ENCODE data around the gene HEXIM1. TPM values are rescaled to one million over a fixed set of nuclear protein-coding genes. Genes with fewer than 3 reads are reported as not detected.

Gene HEXIM1
- total RNA-seq, 1 donor: 11.7 TPM

DNA sequence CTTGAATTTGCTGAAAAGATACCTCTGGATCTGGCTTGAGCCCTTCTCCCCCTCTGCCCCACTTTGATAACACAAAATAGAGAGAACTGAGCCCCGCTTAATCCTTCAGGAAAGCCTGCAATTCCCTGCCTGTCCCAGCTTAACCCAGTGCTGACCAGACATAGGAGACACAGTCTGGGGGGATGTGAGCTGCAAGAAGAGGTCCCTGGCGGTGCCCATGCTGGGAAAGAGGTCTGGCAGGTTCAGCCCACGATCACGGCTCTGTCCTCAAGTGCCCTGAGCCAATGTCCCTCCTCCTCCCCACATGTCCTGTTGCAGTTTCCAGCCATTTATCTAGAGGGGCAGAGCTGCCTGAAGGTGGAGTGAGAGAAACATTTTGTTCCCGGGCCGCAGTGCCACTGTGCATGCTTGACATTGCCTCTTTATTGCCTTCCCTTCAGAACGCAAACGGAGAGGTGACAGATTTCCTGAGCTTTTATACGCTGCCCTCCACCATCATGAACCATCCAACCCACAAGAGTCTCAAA lies 44.9 kb upstream of the HEXIM1 start:
- TF ChIP-seq, protein P1, sequence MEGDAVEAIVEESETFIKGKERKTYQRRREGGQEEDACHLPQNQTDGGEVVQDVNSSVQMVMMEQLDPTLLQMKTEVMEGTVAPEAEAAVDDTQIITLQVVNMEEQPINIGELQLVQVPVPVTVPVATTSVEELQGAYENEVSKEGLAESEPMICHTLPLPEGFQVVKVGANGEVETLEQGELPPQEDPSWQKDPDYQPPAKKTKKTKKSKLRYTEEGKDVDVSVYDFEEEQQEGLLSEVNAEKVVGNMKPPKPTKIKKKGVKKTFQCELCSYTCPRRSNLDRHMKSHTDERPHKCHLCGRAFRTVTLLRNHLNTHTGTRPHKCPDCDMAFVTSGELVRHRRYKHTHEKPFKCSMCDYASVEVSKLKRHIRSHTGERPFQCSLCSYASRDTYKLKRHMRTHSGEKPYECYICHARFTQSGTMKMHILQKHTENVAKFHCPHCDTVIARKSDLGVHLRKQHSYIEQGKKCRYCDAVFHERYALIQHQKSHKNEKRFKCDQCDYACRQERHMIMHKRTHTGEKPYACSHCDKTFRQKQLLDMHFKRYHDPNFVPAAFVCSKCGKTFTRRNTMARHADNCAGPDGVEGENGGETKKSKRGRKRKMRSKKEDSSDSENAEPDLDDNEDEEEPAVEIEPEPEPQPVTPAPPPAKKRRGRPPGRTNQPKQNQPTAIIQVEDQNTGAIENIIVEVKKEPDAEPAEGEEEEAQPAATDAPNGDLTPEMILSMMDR (IDR thresholded peaks at IDR 0.05; ENCODE audit: insufficient read depth, low read depth, low read length): no peak
- DNase-seq (ENCODE audit: low read depth): no peak
- no peak overlapping the region for H3K4me3 ChIP-seq (ENCODE audit: low read depth, low read length)

DNA sequence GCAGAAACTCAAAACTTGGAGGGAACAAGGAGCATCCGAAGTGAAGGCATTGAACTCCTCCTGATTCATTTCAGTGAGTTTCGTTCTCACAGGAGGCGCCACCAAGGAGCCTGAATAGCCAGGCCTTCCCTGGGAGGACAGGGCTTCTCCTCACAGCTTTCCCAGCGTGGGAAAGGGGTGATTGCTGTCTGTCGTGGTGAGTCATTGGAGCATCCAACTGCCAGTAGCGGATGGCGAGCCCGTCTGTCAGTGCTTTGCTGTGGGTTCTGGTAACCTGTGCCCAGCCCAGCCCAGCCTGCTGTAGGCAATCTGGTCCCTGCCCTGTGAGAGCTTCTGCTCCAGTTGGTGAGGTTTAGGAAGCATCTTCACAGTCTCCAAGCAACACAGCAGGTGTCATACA lies 44.2 kb upstream of the HEXIM1 start:
- TF ChIP-seq, protein P1 (IDR thresholded peaks at IDR 0.05; ENCODE audit: insufficient read depth, low read depth, low read length): no peak
- no peak overlapping the region for H3K4me3 ChIP-seq (ENCODE audit: low read depth, low read length)
- no peak for DNase-seq (ENCODE audit: low read depth)

DNA sequence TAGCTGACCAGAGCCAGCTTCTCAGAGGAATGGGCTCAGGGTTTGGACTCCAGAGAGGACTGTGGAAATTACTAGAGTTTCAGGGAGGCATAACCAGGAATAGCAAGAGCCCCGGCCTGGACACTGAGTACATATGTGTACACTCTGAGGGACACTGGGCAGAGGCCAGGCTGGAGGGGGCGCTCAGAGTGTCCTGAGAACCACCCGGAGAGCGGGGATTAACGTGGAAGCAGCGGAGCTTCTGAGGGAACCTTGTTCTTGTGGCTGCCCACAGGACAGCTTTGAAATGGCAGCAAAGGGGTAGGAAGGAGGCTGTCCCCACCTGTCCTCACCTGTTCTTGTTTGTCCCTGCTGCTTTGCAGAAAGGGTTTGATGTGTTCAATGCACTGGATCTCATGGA lies 43.8 kb upstream of the HEXIM1 start:
- TF ChIP-seq, protein P1 (IDR thresholded peaks at IDR 0.05; ENCODE audit: insufficient read depth, low read depth, low read length): no peak
- no peak overlapping the region for H3K4me3 ChIP-seq (ENCODE audit: low read depth, low read length)
- no peak for DNase-seq (ENCODE audit: low read depth)

DNA sequence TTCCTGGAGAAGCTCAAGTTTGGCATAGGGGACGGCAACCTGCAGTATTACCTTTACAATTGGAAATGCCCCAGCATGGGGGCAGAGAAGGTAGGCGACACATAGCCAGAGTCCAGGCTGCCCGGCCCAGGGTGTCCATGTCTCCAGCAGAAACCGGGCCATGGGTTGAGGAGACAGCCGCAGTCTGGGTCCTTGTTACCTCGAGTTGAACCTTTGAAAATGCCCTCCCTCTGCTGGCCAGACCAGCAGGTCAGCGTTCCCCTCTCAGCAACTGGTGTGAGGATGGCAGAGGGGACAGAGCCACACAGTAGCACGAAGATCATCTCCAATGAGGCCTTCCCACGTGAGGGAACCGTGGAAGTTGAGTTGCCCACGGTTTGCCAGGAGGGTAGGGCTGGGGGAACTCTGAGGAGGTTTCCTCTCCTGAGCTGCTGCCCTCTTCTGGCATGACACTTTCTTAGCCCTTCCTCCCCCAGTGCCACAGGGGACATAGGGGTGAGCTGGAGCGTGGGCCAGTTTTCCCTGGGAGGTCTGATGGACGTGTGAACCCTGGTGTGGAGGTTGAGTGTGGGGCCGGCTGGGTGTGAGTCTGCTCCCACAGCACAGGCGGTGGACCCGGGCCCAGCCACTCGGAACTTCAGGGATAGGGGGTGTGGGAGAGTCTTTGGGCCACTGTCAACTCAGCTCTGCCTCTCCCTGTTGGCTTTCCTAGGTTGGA lies 43.2 kb upstream of the HEXIM1 start:
- DNase-seq (ENCODE audit: low read depth): no peak
- TF ChIP-seq, protein P1 (IDR thresholded peaks at IDR 0.05; ENCODE audit: insufficient read depth, low read depth, low read length): no peak
- H3K4me3 ChIP-seq (ENCODE audit: low read depth, low read length): no peak overlapping the region

DNA sequence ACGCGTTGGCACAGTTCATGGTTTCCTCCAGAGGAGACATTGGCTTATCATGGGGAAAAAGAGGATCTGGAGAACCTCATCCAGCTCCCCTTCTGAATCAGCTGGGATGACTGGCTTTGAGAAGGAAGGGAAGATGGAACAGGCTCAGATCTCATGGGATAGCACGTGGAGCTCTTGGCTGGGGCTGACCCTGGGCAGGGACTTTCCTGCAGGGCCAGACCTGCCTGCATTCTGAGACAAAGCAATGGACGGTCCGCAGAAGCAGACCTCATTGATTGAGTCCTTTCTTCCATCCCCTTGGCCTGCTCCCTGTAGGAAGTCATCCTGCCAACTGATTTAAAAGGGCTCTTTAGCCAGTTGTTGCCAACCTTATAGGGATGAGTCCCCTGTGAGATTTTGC lies 42.2 kb upstream of the HEXIM1 start:
- TF ChIP-seq, protein P1 (IDR thresholded peaks at IDR 0.05; ENCODE audit: insufficient read depth, low read depth, low read length): no peak
- no peak overlapping the region for H3K4me3 ChIP-seq (ENCODE audit: low read depth, low read length)
- DNase-seq (ENCODE audit: low read depth): no peak

DNA sequence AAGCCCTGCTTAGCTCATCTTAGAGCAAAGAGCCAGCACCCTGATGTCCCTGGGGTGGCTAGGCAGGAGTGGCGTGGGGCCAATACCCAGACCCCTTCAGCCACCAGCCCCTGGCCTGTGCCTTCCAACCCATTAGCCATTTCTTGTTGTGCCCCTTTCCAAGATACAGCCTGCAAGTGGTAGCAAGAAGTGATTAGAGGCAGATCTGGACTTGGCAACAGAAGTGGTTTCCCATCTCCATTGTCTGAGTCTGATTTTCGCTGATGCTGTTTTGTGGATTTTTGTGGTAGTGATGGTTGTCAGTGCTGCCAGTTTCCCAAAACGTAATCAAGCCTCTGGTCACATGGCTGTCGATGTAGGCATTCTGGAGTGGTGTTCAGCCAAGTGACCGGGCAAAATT lies 41.7 kb upstream of the HEXIM1 start:
- DNase-seq (ENCODE audit: low read depth): no peak
- TF ChIP-seq, protein P1 (IDR thresholded peaks at IDR 0.05; ENCODE audit: insufficient read depth, low read depth, low read length): no peak
- no peak overlapping the region for H3K4me3 ChIP-seq (ENCODE audit: low read depth, low read length)

Measured in fibroblast of villous mesenchyme (primary cell).